ENCODE measurements around the gene IAH1.

Gene IAH1, protein sequence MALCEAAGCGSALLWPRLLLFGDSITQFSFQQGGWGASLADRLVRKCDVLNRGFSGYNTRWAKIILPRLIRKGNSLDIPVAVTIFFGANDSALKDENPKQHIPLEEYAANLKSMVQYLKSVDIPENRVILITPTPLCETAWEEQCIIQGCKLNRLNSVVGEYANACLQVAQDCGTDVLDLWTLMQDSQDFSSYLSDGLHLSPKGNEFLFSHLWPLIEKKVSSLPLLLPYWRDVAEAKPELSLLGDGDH

DNA sequence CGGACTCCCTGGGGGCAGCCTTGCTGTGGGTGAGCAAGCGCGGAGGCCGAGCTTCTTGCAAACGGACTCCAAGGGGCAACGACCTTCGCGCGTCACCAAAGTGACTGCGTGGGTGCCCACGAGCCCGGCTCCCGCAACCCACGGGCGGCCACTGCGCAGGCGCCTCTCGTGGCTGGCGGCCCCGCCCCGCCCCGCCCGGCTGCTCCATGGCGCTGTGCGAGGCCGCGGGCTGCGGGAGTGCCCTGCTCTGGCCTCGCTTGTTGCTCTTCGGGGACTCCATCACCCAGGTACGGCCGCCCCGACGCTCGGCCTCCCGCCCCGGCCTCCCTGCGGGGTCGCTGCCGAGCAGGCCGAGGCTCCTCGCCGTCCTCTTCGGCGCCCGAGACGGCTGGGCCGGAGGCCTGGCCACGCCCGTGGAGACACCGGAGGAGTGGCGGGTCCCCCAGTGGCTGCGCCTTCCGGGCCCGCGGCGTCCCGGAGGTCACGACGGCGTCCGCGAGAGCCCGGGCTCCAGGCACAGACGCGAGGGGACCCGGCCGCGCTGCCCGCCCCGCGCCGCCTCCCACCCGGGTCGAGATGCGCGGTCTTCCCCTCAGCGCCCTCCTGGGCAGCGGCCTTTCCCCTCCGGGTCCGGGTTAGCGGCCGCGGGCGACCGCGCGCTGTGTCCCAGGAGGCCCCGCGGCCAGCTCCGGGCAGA lies at the start of gene IAH1:
TSS of gene IAH1 (plus strand) at position 191 of the 697 bp plus-strand sequence. CDS start at position 207, 16 bp downstream.
- DNase-seq (ENCODE audit: low spot score): peak; percentile 67

DNA sequence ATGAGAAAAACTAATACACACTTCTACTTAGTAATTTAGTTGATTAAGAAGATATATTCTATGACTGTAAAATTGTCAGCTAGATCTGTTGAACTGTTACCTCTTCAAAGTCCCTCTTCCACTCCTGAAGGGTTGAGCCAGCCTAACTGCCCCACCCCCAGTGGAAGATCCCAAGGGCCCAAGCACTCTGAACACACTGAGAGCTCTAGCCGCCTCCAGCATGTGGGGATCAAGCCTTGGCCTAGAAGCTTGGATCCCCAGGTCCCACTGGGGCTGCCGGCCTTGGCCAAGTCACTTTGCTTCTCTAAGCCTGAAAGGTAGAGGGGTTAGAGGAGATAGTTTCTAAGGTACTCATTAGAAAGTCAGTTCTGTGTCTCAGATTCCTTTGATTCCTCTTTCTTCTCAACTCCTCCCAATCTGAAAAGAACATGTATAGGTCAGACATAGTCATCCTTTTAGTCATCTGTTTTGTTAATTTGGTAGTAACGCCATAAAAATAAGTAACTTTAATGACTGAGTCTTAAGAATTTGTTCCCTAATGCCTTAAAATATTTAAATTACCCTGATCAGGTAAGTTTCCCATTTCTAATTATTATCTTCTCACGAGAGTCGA lies 45.3 kb upstream of the IAH1 start:
- DNase-seq (ENCODE audit: low spot score): no peak

- DNase-seq (ENCODE audit: low spot score): no peak
Measured at GRCh38 chr2:9430316-9431293, 43.7 kb upstream of the IAH1 start.

GRCh38 chr2:9434489-9434888 lies 39.9 kb upstream of the IAH1 start:
- no peak for DNase-seq (ENCODE audit: low spot score)

- no peak for DNase-seq (ENCODE audit: low spot score)
Measured at GRCh38 chr2:9439536-9439935, 34.8 kb upstream of the IAH1 start.

DNA sequence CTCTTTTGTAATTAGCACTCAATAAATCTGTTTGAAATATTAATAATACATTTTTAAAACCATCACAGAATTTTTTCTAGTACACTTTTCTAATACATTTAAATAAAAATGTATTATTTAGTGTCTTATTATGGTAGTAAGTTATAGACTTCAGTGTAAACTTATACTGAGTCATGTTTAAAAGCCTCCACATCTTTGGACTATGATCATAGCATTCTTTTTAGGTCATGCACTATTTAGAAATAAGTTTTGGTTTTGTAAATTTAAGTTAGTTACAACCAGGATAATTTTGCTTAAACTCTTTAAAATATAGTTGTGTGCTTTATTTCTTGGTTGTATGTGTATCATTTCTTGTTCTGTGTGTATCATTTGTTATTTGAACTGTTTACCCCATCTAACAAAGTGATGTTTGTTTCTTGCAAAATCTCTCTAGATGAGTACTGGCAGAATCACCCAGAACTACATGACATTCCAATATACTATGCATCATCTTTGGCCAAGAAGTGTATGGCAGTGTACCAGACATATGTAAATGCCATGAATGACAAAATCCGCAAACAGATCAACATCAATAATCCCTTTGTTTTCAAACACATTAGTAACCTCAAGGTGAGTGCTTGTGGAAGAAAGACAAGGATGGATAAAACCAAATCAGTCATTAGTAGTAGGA lies 34.2 kb upstream of the IAH1 start:
- DNase-seq (ENCODE audit: low spot score): no peak

GRCh38 chr2:9441556-9441955 lies 32.8 kb upstream of the IAH1 start:
- no peak for DNase-seq (ENCODE audit: low spot score)

DNA sequence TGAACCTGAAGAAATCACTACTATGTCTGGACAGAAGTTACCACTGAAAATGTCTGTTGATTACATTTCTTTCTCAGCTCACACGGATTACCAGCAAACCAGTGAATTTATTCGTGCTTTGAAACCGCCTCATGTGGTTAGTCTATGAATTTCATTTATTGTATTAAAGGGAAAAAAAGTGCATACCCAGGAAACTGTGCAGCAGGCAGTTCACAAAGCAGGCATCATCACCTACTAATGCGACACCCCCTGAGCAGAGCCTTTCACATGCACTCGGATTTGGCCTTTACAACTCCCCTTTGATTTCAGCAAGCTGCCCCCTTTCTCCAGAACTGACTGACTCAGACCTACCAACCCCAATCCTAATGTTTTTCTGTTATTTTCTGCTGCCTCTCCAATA lies 30.8 kb upstream of the IAH1 start:
- DNase-seq (ENCODE audit: low spot score): no peak

- DNase-seq (ENCODE audit: low spot score): no peak
Measured at GRCh38 chr2:9445089-9445488, 29.3 kb upstream of the IAH1 start.

- DNase-seq (ENCODE audit: low spot score): no peak
Measured at GRCh38 chr2:9451231-9451630, 23.1 kb upstream of the IAH1 start.

GRCh38 chr2:9460441-9461017 lies 13.8 kb upstream of the IAH1 start:
- DNase-seq (ENCODE audit: low spot score): no peak

DNA sequence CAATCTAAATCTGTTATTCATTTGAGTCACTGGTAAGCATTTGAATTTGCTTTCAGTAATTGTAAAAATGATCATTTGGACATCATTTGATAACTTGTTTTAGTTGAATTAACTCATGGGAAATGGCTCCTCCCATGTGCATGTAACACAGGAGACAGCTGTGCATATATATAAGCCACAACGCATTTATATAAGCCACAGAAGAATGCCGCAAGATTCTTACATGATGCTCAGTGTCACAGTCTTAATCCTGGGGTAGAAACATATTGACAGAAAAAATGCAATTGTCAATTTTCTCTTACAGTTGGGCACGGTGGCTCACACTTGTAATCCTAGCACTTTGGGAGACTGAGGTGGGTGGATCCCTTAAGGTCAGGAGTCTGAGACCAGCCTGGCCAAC lies 13.3 kb upstream of the IAH1 start:
- no peak for DNase-seq (ENCODE audit: low spot score)

DNA sequence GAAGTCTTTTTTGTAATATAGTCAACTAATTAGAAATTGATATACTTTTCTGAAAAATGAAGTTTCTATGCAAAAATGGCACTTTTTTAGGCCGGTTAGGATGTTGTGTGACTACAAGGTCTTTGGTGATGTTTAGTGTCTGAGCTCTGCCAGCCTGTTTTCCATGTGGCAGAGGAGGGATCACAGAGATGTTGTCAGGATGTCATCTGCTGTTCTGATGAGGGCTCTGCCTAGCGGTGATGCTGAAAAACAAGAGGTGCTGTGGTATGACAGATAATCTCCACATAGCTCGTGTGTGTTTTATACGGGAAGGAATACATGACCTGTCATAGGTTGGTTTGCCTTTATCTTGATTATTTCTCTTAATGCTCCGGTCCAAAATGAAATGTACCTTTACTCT lies 12.0 kb upstream of the IAH1 start:
- peak; percentile 61 for DNase-seq (ENCODE audit: low spot score)

DNA sequence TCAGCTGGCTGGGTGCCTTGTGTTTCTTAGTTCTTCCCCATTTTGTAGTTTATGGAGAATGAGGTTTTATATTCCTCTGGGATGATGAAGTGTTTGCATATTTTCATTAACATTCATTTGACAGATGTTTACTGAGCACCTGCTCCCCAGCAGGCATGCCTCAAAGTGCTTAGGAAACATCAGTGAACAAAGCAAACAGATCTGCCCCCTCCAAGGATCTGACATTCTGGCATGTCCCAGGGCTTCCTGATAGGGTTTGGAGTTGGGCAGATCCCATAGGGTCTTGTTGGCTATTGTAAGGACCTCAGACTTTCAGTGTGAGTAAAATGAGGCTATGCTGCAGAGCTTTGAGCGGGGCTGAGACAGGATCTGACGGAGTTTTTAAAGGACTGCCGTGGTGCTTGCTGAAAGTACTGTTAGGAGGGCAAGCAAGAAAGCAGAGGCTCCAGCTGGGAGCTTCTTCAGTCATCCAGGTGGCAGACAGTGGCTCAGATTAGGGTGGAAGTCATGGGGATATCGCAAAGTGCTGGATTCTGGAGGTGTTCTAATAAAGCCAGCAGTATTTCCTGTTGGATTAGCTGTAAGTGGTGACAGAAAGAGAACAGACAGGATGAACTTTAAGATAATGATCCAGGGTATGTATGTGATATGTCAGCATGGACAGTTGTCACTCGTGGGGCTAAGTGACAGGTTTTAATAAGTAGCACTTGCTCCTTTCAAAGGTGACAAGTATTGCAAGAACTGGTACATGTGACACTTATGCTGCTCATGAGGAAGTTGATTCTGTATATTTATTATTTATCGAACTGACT lies 11.3 kb upstream of the IAH1 start:
- DNase-seq (ENCODE audit: low spot score): no peak

- DNase-seq (ENCODE audit: low spot score): no peak
Measured at GRCh38 chr2:9463698-9464034, 10.7 kb upstream of the IAH1 start.

- DNase-seq (ENCODE audit: low spot score): no peak
Measured at GRCh38 chr2:9465170-9465569, 9.2 kb upstream of the IAH1 start.

GRCh38 chr2:9466147-9466683 lies 8.1 kb upstream of the IAH1 start:
- no peak for DNase-seq (ENCODE audit: low spot score)

DNA sequence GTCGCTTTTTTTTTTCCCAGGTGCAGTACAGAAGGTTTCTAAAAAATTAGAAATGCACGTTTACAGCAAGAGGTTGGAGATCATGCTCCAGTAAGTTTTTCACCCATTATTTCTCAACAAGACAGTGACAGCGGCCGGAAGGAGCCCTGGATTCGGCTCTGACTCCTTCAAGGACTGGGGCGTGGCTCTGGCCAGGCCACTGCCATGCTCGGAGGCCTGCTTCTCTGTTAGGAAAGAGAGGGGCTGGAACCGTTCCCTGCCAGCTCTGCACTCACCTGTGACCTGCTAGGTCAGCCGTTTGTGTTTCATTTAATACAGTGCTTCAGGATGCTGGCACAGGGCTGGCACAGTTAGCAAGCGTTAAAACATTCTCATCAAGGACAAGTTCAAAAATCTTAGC lies 6.7 kb upstream of the IAH1 start:
- DNase-seq (ENCODE audit: low spot score): no peak

- no peak for DNase-seq (ENCODE audit: low spot score)
Measured at GRCh38 chr2:9471206-9471605, 3.1 kb upstream of the IAH1 start.

GRCh38 chr2:9472511-9472910 lies 1.8 kb upstream of the IAH1 start:
- DNase-seq (ENCODE audit: low spot score): no peak
